H9 (cell line): ENCODE measurements around the gene CACNB4. TPM values are rescaled to one million over a fixed set of nuclear protein-coding genes. Genes with fewer than 3 reads are reported as not detected.

Experiments used
- DNase-seq: peaks from one replicate; pipeline ENCODE4 v3.0.0-alpha.2; 2017
- H2AFZ ChIP-seq: one replicate; pipeline ENCODE4 v1.6.1; 2013; ENCODE audit warnings: mild to moderate bottlenecking, low read length, control low read depth, moderate library complexity
- H2AK5ac ChIP-seq: 2 replicates; pipeline ENCODE4 v1.6.1; 2013; ENCODE audit warnings: low read length, control low read depth, mixed read lengths; ENCODE audit not compliant: insufficient read length
- H2BK120ac ChIP-seq: one replicate; pipeline ENCODE4 v1.6.1; 2013; ENCODE audit warnings: low read depth, mild to moderate bottlenecking, low read length, control low read depth, inconsistent platforms; ENCODE audit not compliant: poor library complexity, severe bottlenecking
- H2BK12ac ChIP-seq: 2 replicates; pipeline ENCODE4 v1.6.1; 2013; ENCODE audit warnings: low read length, control low read depth, mixed read lengths, low read depth; ENCODE audit not compliant: insufficient read length
- H2BK15ac ChIP-seq: 2 replicates; pipeline ENCODE4 v1.6.1; 2013; ENCODE audit warnings: low read depth, low read length, control low read depth
- H2BK20ac ChIP-seq: one replicate; pipeline ENCODE4 v1.6.1; 2013; ENCODE audit warnings: low read depth, mild to moderate bottlenecking, low read length, control low read depth, inconsistent platforms; ENCODE audit not compliant: poor library complexity, severe bottlenecking
- H2BK5ac ChIP-seq: 2 replicates; pipeline ENCODE4 v1.6.1; 2013; ENCODE audit warnings: low read length, control low read depth, mixed read lengths; ENCODE audit not compliant: insufficient read length
- H3K14ac ChIP-seq: 2 replicates; pipeline ENCODE4 v1.6.1; 2013; ENCODE audit warnings: low read length, control low read depth; ENCODE audit not compliant: insufficient read depth
- H3K18ac ChIP-seq: 2 replicates; pipeline ENCODE4 v1.6.1; 2013; ENCODE audit warnings: low read depth, mild to moderate bottlenecking, mixed read lengths, low read length, control low read depth; ENCODE audit not compliant: insufficient read length
- H3K23ac ChIP-seq: 2 replicates; pipeline ENCODE4 v1.6.1; 2013; ENCODE audit warnings: low read length, control low read depth, mixed read lengths, low read depth; ENCODE audit not compliant: insufficient read length
- H3K23me2 ChIP-seq: 2 replicates; pipeline ENCODE4 v1.6.1; 2013; ENCODE audit warnings: low read depth, mild to moderate bottlenecking, mixed read lengths, low read length, control low read depth; ENCODE audit not compliant: insufficient read length, poor library complexity, severe bottlenecking
- H3K27ac ChIP-seq: 2 replicates; pipeline ENCODE4 v1.5.1; 2013; ENCODE audit warnings: low read length, control low read depth, mixed read lengths, low read depth; ENCODE audit not compliant: insufficient read length
- H3K27me3 ChIP-seq: 2 replicates; pipeline ENCODE4 v1.6.1; 2013; ENCODE audit warnings: low read length, control low read depth, inconsistent platforms; ENCODE audit not compliant: insufficient read depth
- H3K4ac ChIP-seq: 2 replicates; pipeline ENCODE4 v1.6.1; 2013; ENCODE audit warnings: low read depth, mild to moderate bottlenecking, control low read depth, inconsistent platforms, low read length, moderate library complexity
- H3K4me1 ChIP-seq: 2 replicates; pipeline ENCODE4 v1.6.1; 2013; ENCODE audit warnings: low read length, control low read depth, inconsistent platforms; ENCODE audit not compliant: insufficient read depth
- H3K4me2 ChIP-seq: 2 replicates; pipeline ENCODE4 v1.6.1; 2013; ENCODE audit warnings: low read length, control low read depth, mixed read lengths; ENCODE audit not compliant: insufficient read length, insufficient read depth
- H3K56ac ChIP-seq: 2 replicates; pipeline ENCODE4 v1.6.1; 2013; ENCODE audit warnings: low read depth, mild to moderate bottlenecking, mixed read lengths, low read length, control low read depth; ENCODE audit not compliant: insufficient read length
- H3K79me1 ChIP-seq: 2 replicates; pipeline ENCODE4 v1.6.1; 2013; ENCODE audit warnings: low read depth, mild to moderate bottlenecking, moderate library complexity, low read length, control low read depth, inconsistent platforms; ENCODE audit not compliant: insufficient read depth, poor library complexity, severe bottlenecking
- H3K79me2 ChIP-seq: 2 replicates; pipeline ENCODE4 v1.6.1; 2013; ENCODE audit warnings: low read length, control low read depth, inconsistent platforms; ENCODE audit not compliant: insufficient read depth
- H3K9ac ChIP-seq: 2 replicates; pipeline ENCODE4 v1.6.1; 2013; ENCODE audit warnings: low read length, control low read depth, mixed read lengths; ENCODE audit not compliant: insufficient read length; ENCODE audit errors: extremely low read depth
- H3K9me3 ChIP-seq: one replicate; pipeline ENCODE4 v1.6.1; 2013; ENCODE audit warnings: low read depth, low read length, inconsistent platforms; ENCODE audit not compliant: control insufficient read depth
- H3T11ph ChIP-seq: one replicate; pipeline ENCODE4 v1.6.1; 2013; ENCODE audit warnings: mild to moderate bottlenecking, low read length, control low read depth, inconsistent platforms
- H4K20me1 ChIP-seq: one replicate; pipeline ENCODE4 v1.6.1; 2013; ENCODE audit not compliant: control insufficient read depth, insufficient read length, insufficient read depth
- H4K5ac ChIP-seq: 2 replicates; pipeline ENCODE4 v1.6.1; 2013; ENCODE audit warnings: low read depth, mild to moderate bottlenecking, mixed read lengths, low read length, control low read depth; ENCODE audit not compliant: insufficient read length
- H4K8ac ChIP-seq: replicated peaks from 2 replicates; pipeline ENCODE4 v1.6.1; 2013; ENCODE audit warnings: low read length, control low read depth, mixed read lengths, low read depth; ENCODE audit not compliant: insufficient read length
- H4K91ac ChIP-seq: 2 replicates; pipeline ENCODE4 v1.6.1; 2013; ENCODE audit warnings: low read depth, mild to moderate bottlenecking, moderate library complexity, mixed read lengths, low read length, control low read depth; ENCODE audit not compliant: insufficient read length
- H3K27ac Mint-ChIP-seq, 3 experiments: 2 replicates in 2 of 3; 3 replicates in 1 of 3; pipeline ENCODE4 v1.8.0; 2020 to 2021; ENCODE audit warnings: mixed read lengths in 3 of 3, mild to moderate bottlenecking in 1 of 3, moderate library complexity in 1 of 3
- H3K27me3 Mint-ChIP-seq: 2 replicates; pipeline ENCODE4 v1.8.0; 2021; ENCODE audit warnings: low read depth, mild to moderate bottlenecking, moderate library complexity, mixed read lengths
- H3K36me3 Mint-ChIP-seq, 3 experiments: 2 replicates in 2 of 3; 3 replicates in 1 of 3; pipeline ENCODE4 v1.8.0; 2020 to 2021; ENCODE audit warnings: low read depth in 3 of 3, mixed read lengths in 3 of 3; ENCODE audit not compliant: insufficient read depth in 1 of 3
- H3K4me1 Mint-ChIP-seq, 2 experiments: 2 replicates each; pipeline ENCODE4 v1.8.0; 2020; ENCODE audit warnings: mixed read lengths in 2 of 2
- H3K4me3 Mint-ChIP-seq, 2 experiments: 2 replicates in 1 of 2; 3 replicates in 1 of 2; pipeline ENCODE4 v1.8.0; 2020 to 2021; ENCODE audit warnings: mild to moderate bottlenecking in 2 of 2, mixed read lengths in 2 of 2, moderate library complexity in 1 of 2
- H3K9me3 Mint-ChIP-seq, 2 experiments: 2 replicates in 1 of 2; 3 replicates in 1 of 2; pipeline ENCODE4 v1.8.0; 2020; ENCODE audit warnings: mild to moderate bottlenecking in 2 of 2, mixed read lengths in 2 of 2, moderate library complexity in 1 of 2
- CTCF ChIP-seq: fragments of 200-600 bp; sonication (generic); conservative IDR thresholded peaks from 3 replicates; pipeline ENCODE4 v1.8.0; 2021; ENCODE audit warnings: antibody characterized with exemption, mild to moderate bottlenecking
- WGBS: extraction: QIAGEN DNeasy Blood & Tissue Kit; methylation state at CpG from one replicate; pipeline ENCODE4 v1.1.7; 2013; ENCODE audit warnings: missing lambda C conversion rate, low lambda C conversion rate, mixed read lengths; ENCODE audit not compliant: insufficient read length; ENCODE audit errors: extremely low coverage; 5-methylcytosine and 5-hydroxymethylcytosine counted together
- total RNA-seq: library from RNA; stranded (reverse); gene quantifications from 2 replicates; pipeline ENCODE4 v1.2.1, GENCODE V29; 2021

CACNB4 gene
- total RNA-seq, 1 experiment from 2014 or later, result 1.4 TPM

- H3K9ac ChIP-seq, result no peak overlapping the region
- H3K79me1 ChIP-seq, result no peaks in the 10 kb centered on the region
- H3K4me3 Mint-ChIP-seq, result no peak overlapping the region
- no peak overlapping the region for H2AK5ac ChIP-seq
- no peaks in the 10 kb centered on the region for H3K79me2 ChIP-seq
- H2BK12ac ChIP-seq, result no peak overlapping the region
- no peak overlapping the region for H2BK20ac ChIP-seq
- H2BK120ac ChIP-seq, result no peak overlapping the region
- no peak overlapping the region for H3K27ac ChIP-seq
- no peaks in the 10 kb centered on the region for H3K4me1 ChIP-seq
- no peaks in the 10 kb centered on the region for H3K9me3 Mint-ChIP-seq
- H4K91ac ChIP-seq, result no peak overlapping the region
- DNase-seq, result peak; percentile 79
- H3T11ph ChIP-seq, result no peak overlapping the region
- no peak overlapping the region for H3K4ac ChIP-seq
- H3K9me3 ChIP-seq, result no peaks in the 10 kb centered on the region
- WGBS, result no CpG with 5 or more reads among the region's 6 CpGs
- no peak overlapping the region for H3K27ac Mint-ChIP-seq
- no peak overlapping the region for H2AFZ ChIP-seq
- peak; percentile 88 for TF ChIP-seq CTCF
- no peak overlapping the region for H2BK15ac ChIP-seq
- no peak overlapping the region for H3K4me2 ChIP-seq
- H3K27me3 Mint-ChIP-seq, result peaks cover 2% of the 10 kb centered on the region
- no peaks in the 10 kb centered on the region for H3K27me3 ChIP-seq
- no peak overlapping the region for H3K23ac ChIP-seq
- H4K20me1 ChIP-seq, result no peaks in the 10 kb centered on the region
- no peak overlapping the region for H3K18ac ChIP-seq
- H3K4me1 Mint-ChIP-seq, result peaks cover 18 to 24% of the 10 kb centered on the region in 2 experiments
- no peaks in the 10 kb centered on the region for H3K36me3 Mint-ChIP-seq
- no peak overlapping the region for H4K5ac ChIP-seq
- H3K56ac ChIP-seq, result no peak overlapping the region
- H3K23me2 ChIP-seq, result no peaks in the 10 kb centered on the region
- no peak overlapping the region for H3K14ac ChIP-seq
- H2BK5ac ChIP-seq, result no peak overlapping the region
- H4K8ac ChIP-seq, result no peak overlapping the region
Measured at GRCh38 chr2:151999053-151999452, 99.8 kb downstream of the CACNB4 start.
